Measurements from ENCODE around the gene CCDC85C. TPM values are rescaled to one million over a fixed set of nuclear protein-coding genes. Genes with fewer than 3 reads are reported as not detected.

Gene CCDC85C
- total and polyA plus RNA-seq, 4 donors: 4.0 to 23.9 (median 9.6) TPM

DNA sequence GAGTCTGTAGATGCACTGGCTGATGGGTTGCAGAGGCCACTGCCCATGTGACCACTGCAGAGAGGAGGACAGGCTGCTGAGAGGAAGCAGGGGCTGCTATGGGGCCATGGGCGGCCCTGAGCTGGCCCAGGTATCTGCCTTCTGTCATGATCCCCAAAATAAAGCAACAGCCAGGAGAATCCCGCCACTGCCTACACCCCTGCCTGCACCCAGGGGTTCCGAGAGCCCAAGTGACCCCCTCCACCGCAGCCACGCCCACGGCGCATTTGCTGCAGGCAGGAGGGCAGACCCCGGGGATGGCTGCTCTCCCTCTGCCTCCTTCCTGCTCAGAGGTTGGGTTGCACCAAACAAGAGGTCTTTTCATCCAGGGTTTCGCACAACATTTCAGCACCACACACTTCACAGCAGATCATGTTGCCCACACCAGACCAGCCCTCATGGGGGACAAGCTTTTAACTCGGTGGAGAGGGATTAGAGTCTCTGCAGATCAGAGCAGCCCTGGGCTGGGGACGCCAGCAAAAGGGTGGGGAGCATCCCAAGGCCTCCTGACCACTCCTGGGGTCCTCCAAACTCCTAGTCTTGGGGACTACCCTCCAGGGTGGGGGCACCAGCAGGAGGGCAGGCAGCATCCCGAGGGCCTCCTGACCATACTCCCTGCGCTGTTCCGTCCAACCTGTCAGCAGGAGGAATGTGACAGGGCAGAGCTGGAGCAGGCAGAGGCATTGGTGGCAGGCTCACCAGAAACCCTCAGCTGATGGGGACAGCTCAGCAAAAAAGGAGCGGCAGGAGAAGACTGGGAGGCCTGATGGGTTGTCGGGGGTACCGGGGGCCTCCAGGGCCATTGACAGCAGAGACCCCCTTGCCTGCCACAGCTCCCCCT lies 14.1 kb downstream of the CCDC85C start (continued):
- TF ChIP-seq, protein P1, sequence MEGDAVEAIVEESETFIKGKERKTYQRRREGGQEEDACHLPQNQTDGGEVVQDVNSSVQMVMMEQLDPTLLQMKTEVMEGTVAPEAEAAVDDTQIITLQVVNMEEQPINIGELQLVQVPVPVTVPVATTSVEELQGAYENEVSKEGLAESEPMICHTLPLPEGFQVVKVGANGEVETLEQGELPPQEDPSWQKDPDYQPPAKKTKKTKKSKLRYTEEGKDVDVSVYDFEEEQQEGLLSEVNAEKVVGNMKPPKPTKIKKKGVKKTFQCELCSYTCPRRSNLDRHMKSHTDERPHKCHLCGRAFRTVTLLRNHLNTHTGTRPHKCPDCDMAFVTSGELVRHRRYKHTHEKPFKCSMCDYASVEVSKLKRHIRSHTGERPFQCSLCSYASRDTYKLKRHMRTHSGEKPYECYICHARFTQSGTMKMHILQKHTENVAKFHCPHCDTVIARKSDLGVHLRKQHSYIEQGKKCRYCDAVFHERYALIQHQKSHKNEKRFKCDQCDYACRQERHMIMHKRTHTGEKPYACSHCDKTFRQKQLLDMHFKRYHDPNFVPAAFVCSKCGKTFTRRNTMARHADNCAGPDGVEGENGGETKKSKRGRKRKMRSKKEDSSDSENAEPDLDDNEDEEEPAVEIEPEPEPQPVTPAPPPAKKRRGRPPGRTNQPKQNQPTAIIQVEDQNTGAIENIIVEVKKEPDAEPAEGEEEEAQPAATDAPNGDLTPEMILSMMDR (IDR thresholded peaks at IDR 0.05; ENCODE audit: low read depth, low read length, missing input control): no peak
- TF ChIP-seq, protein P2, sequence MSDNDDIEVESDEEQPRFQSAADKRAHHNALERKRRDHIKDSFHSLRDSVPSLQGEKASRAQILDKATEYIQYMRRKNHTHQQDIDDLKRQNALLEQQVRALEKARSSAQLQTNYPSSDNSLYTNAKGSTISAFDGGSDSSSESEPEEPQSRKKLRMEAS (IDR thresholded peaks at IDR 0.05): no peak
- TF ChIP-seq JUND (IDR thresholded peaks at IDR 0.05): no peak
- TF ChIP-seq SP1 (IDR thresholded peaks at IDR 0.05): no peak
- TF ChIP-seq FOXA2 (IDR thresholded peaks at IDR 0.05): no peak

DNA sequence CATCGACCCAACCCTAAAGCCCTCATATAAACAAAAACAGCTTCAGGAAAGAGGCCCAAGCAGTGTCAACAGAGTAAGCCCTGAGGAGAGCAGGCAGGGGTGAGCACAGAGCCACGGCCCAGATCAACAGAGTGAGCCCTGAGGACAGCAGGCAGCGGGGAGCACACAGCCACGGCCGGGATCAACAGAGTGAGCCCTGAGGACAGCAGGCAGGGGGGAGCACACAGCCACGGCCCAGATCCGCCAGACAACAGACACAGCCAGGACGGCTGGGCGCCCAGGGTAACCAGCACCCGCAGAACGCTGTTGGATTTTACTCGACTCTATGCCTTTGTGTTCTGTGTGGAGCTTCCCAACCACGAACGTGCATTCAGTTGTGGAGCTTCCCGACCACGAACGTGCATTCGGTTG lies 15.0 kb downstream of the CCDC85C start:
- TF ChIP-seq HNF4G (IDR thresholded peaks at IDR 0.05) (no peak), TAF1 (conservative IDR thresholded peaks at IDR 0.05) (no peak), RAD21 (IDR thresholded peaks at IDR 0.05) (no peak), YY1 (IDR thresholded peaks at IDR 0.05) (no peak)
- TF ChIP-seq, protein P3, sequence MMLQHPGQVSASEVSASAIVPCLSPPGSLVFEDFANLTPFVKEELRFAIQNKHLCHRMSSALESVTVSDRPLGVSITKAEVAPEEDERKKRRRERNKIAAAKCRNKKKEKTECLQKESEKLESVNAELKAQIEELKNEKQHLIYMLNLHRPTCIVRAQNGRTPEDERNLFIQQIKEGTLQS (IDR thresholded peaks at IDR 0.05): no peak
- TF ChIP-seq, protein P4, sequence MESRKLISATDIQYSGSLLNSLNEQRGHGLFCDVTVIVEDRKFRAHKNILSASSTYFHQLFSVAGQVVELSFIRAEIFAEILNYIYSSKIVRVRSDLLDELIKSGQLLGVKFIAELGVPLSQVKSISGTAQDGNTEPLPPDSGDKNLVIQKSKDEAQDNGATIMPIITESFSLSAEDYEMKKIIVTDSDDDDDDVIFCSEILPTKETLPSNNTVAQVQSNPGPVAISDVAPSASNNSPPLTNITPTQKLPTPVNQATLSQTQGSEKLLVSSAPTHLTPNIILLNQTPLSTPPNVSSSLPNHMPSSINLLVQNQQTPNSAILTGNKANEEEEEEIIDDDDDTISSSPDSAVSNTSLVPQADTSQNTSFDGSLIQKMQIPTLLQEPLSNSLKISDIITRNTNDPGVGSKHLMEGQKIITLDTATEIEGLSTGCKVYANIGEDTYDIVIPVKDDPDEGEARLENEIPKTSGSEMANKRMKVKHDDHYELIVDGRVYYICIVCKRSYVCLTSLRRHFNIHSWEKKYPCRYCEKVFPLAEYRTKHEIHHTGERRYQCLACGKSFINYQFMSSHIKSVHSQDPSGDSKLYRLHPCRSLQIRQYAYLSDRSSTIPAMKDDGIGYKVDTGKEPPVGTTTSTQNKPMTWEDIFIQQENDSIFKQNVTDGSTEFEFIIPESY (IDR thresholded peaks at IDR 0.05): no peak
- TF ChIP-seq, protein P5, sequence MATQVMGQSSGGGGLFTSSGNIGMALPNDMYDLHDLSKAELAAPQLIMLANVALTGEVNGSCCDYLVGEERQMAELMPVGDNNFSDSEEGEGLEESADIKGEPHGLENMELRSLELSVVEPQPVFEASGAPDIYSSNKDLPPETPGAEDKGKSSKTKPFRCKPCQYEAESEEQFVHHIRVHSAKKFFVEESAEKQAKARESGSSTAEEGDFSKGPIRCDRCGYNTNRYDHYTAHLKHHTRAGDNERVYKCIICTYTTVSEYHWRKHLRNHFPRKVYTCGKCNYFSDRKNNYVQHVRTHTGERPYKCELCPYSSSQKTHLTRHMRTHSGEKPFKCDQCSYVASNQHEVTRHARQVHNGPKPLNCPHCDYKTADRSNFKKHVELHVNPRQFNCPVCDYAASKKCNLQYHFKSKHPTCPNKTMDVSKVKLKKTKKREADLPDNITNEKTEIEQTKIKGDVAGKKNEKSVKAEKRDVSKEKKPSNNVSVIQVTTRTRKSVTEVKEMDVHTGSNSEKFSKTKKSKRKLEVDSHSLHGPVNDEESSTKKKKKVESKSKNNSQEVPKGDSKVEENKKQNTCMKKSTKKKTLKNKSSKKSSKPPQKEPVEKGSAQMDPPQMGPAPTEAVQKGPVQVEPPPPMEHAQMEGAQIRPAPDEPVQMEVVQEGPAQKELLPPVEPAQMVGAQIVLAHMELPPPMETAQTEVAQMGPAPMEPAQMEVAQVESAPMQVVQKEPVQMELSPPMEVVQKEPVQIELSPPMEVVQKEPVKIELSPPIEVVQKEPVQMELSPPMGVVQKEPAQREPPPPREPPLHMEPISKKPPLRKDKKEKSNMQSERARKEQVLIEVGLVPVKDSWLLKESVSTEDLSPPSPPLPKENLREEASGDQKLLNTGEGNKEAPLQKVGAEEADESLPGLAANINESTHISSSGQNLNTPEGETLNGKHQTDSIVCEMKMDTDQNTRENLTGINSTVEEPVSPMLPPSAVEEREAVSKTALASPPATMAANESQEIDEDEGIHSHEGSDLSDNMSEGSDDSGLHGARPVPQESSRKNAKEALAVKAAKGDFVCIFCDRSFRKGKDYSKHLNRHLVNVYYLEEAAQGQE (IDR thresholded peaks at IDR 0.05): no peak
- no peak overlapping the region for H3K9ac ChIP-seq (ENCODE audit: low read depth in 1 of 2, low read length in 2 of 2)
- no peaks in the 10 kb centered on the region for H3K36me3 ChIP-seq (ENCODE audit: control insufficient read depth in 4 of 4, insufficient read depth in 3 of 4, low read depth in 1 of 4, low read length in 3 of 4)
- H3K27me3 ChIP-seq (ENCODE audit: control insufficient read depth in 4 of 4, insufficient read depth in 4 of 4, low read length in 3 of 4): no peaks in the 10 kb centered on the region
- 77% methylated on average over 18 of the region's 18 CpGs for WGBS
- H3K9me3 ChIP-seq (ENCODE audit: control insufficient read depth in 4 of 4, low read length in 3 of 4): no peaks in the 10 kb centered on the region
- H3K27ac ChIP-seq (ENCODE audit: low read depth in 1 of 2, low read length in 2 of 2): no peak overlapping the region
- no peak for DNase-seq (ENCODE audit: low spot score)
- peaks cover 24 to 58% (median 33%) of the 10 kb centered on the region in 4 donors for H3K4me1 ChIP-seq (ENCODE audit: control insufficient read depth in 4 of 4, insufficient read depth in 4 of 4, low read length in 3 of 4)
- H3K4me3 ChIP-seq (ENCODE audit: low read depth in 1 of 3, low read length in 3 of 3): no peak overlapping the region

All from liver (tissue), 9 donors.